ENCODE results near the gene EHMT2.
"Not testable (repeated sequence)": the region's sequence is repeated elsewhere in the genome, so short reads cannot be mapped to it uniquely, and the experiment has no call there.

The EHMT2 gene

DNA sequence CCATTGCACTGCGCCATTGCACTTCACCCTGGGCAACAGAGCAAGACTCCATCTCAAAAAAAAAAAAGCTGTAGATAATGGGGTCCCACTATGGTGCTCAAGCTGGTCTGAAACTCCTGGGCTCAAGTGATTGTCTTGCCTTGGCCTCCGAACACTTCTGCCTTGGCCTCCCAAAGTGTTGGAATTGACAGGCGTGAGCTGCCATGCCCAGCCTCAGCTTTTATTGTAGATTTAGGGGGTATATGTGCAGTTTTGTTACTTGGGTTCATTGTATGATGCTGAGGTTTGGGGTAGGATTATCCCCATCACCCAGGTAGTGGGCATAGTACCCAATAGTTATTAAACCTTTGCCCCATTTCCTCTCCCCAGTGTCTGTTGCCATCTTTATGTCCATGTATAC, 58.5 kb downstream of the EHMT2 start:
- no peak for DNase-seq
- TF ChIP-seq POLR2A (IDR thresholded peaks at IDR 0.05; ENCODE audit: low read length) (no peak), GATA1 (IDR thresholded peaks at IDR 0.05; ENCODE audit: low read depth, low read length) (no peak)

DNA sequence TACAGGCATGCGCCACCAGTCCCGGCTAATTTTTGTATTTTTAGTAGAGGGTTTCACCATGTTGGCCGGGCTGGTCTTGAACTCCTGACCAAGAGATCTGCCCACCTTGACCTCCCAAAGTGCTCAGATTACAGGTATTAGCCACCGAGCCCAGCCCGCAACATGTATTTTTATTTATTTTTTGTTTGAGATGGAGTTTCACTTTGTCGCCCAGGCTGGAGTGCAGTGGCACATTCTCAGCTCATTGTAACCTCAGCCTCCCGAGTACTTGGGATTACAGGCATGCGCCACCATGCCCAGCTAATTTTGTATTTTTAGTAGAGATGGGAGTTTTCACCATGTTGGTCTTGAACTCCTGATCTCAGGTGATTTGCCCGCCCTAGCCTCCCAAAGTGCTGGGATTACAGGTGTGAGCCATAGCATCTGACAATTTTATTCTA, 59.4 kb downstream of the EHMT2 start:
- DNase-seq = not testable (repeated sequence)

DNA sequence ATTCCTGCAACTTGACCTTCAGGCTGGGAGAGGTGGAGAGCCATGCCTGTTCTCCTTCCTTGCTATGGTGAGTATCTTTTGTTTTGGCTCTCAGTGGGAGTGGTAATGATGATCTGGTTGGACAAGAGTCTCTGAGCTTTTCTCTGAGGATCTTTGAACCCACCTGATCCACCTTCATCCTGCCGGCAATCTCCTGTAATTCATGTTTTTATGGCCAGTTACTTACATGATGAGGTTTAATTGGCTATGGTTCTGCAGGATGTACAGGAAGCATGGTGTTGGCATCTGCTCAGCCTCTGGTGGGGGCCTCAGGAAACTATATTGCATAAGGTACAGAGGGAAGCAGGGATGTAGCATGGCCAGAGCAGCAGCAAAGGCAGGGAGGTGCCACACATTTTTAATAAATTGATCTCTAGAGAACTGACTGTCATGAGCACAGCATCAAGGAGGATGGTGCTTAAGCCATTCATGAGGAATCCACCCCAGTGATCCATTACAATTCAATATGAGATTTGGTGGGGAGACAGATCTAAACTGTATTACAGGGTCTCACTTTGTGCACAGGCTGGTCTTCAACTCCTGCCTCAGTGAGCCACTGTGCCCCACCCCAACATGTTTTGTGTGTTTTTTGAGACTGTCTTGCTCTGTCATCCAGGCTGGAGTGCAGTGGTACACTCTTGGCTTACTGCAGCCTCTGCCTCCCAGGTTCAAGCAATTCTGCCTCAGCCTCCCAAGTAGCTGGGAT, 60.0 kb downstream of the EHMT2 start:
- no peak for DNase-seq
- no peak for TF ChIP-seq POLR2A (IDR thresholded peaks at IDR 0.05; ENCODE audit: low read length)
- TF ChIP-seq GATA1 (IDR thresholded peaks at IDR 0.05; ENCODE audit: low read depth, low read length) = no peak

DNA sequence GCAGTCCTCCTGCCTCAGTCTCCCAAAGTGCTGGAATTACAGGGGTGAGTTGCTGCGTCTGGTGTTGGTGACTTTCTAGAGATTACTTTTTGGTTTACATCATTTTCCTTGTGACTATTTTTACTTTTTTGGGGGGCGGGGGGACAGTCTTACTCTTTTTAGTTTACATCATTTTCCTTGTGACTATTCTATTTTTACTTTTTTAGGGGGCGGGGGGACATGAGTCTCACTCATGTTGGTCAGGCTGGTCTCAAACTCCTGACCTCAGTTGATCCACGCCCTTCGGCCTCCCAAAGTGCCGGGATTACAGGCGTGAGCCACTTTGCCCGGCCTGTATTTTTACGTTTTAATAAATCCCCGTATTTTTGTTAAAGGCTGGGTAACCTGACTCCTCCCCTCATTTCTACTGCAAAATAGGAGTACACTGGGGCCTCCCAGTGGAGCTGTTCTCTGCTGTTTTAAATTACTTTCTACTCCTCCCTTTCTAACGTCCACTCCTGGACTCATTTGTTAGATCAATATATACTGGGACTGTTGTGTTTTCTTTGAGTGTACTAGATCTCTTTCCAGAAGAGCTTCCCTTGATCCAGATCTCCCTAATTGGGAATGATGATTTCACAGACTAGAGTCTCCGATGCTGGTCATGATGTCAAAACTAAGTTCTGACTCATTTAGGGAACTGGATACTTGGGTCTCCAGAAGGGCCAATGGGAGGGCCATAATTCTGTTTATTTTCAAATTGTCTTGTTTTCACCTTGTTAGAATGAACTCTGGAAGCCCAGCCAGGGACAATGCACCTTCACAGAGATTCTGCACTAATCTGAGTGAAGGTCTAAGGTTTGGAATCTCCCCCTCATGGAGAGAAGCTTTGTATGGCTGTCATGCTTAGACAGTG, 60.8 kb downstream of the EHMT2 start:
- DNase-seq = peak; percentile 49 to 59
- TF ChIP-seq GATA1 (IDR thresholded peaks at IDR 0.05; ENCODE audit: low read depth, low read length) (no peak), POLR2A (IDR thresholded peaks at IDR 0.05; ENCODE audit: low read length) (peak; percentile 13)

DNA sequence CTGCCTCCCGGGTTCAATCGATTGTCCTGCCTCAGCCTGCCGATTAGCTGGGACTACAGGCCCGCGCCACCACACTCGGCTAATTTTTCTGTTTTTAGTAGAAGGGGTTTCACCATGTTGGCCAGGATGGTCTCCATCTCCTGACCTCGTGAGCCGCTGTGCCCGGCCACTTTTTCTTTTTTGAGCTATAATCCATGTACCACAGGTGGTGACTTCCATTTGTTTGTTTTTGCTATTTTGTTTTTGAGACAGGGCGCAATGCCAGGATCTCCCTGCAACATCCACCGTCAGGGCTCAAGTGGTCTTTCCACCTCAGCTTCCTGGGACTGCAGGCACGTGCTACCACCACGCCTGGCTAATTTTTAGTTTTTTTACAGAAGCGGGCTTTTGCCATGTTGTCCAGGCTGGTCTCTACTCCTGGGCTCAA, 61.4 kb downstream of the EHMT2 start:
- no peak for TF ChIP-seq POLR2A (IDR thresholded peaks at IDR 0.05; ENCODE audit: low read length)
- TF ChIP-seq GATA1 (IDR thresholded peaks at IDR 0.05; ENCODE audit: low read depth, low read length) = no peak
- DNase-seq = peak in 1 of 2 experiments; percentile 58

DNA sequence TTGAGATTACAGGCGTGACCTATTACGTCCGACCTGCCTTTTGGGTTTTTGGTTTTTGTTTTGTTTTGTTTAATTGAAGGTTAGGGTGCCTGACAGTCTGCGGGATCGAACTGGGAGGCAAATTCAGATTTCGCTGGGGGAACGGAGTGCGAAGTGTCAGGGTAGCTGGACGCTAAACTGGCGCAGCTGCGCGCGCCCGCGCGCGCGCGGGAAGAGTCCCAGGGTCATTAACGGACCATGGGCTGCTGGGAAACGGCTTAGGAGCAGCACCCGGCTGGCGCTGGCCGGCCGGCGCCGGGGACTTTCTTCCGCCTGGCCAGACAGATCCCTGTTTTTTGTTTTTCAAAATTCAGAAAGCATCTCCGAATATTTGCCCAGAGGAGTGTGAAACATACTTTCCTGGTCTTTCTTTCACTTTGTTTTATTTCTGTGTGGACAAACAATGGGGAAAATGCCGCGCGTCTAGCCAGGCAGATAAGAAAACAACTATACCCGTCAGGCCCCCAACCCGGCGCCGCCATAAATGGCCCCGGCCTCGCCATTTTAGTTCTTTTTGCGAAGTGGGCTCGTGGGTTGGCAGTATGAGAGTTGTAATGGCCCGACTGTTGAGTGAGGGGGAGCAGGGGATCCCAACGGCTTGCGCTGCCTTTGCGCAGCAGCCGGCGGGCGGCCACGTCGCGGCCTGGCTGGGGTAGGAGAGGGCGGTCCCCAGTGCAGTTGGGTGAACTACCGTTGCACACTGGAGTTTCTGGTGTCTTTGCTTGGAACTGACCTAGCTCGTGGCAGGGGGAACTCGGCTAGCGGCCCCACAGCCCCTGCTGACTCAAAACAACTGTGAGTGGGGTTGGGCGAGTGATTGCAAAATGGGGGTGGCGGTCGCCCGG, 62.9 kb downstream of the EHMT2 start:
- DNase-seq = peak; percentile 91 to 94
- TF ChIP-seq POLR2A (IDR thresholded peaks at IDR 0.05; ENCODE audit: low read length) (peak; percentile 99), GATA1 (IDR thresholded peaks at IDR 0.05; ENCODE audit: low read depth, low read length) (no peak)

DNA sequence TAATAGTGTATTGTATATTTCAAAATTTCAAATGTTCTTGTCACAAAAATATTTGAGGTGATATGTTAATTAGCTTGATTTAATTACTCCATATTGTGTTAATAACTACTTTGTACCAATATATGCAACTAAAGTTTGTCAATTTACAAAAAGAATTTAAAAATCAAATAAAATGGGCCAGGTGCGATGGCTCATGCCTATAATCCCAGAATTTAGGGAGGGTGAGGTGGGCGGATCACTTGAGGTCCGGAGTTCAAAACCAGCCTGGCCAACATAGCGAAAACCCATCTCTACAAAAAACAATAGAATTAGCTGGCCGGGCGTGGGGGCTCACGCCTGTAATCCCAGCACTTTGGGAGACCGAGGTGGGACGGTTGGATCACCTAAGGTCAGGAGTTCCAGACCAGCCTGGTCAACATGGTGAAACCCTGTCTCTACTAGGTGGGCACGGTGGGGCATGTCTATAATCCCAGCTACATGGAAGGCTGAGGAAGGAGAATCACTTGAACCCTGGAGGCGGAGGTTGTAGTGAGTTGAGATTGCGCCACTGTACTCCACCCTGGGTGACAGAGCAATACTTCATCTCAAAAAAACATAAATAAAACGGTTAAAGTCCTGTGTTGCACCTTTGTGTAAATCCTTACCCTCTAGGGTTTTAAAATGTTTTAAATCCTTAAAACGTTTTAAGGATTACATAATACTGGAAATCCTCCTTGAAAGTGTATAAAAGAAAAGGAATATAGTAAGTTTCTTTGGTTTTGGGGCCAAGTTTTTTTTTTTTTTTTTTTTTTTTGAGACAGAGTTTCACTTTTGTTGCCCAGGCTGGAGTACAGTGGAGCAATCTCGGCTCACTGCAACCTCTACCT, 65.9 kb downstream of the EHMT2 start:
- TF ChIP-seq POLR2A (IDR thresholded peaks at IDR 0.05; ENCODE audit: low read length) (no peak), GATA1 (IDR thresholded peaks at IDR 0.05; ENCODE audit: low read depth, low read length) (no peak)
- DNase-seq = peak; percentile 49 to 70

DNA sequence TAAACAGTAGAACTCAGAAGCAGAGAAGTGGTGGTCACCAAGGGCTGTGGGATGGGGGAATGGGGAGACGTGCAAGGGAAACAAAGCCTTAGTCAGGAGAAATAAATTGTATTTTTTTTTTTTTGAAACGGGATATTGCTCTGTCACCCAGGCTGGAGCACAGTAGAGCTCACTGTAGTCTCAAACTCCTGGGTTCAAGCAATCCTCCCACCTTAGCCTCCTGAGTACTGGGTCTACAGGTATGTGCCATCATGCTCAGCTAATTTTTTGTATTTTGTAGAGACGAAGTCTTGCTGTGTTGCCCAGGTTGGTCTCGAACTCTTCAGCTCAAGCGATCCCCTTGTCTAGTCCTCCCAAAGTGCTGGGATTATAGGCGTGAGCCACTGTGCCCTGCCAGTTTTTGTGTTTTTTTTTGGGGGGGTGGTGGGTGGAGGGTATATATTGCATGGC, 66.6 kb downstream of the EHMT2 start:
- DNase-seq = no peak
- TF ChIP-seq GATA1 (IDR thresholded peaks at IDR 0.05; ENCODE audit: low read depth, low read length) (no peak), POLR2A (IDR thresholded peaks at IDR 0.05; ENCODE audit: low read length) (no peak)
